Measurements from ENCODE around the gene TXN.

DNA sequence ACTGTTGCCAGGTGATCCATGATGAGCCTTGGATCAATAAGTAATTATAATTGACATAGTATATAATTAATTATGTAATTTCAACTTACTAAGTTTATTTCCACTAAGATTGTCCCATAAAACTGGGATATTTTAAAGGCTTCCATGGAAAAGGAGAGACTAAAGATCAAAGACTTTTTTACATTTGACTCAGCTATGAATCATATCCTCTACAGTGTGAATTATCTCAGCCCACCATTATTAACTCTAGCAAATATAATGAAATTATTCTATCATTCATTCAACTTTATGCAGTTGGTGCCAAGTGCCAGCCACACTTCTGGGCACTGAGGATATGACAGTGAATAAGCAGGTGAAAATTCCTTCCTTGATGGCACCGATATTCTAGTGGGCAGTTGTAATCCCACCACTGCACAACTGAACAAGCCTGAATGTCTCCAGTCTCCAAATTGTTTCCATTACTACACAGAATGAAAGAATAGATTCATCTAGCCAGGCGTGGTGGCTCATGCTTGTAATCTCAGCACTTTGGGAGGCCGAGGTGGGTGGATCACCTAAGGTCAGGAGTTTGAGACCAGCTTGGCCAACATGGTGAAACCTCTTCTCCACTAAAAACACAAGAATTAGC, 21.9 kb upstream of the TXN start:
- TF ChIP-seq, protein P1, sequence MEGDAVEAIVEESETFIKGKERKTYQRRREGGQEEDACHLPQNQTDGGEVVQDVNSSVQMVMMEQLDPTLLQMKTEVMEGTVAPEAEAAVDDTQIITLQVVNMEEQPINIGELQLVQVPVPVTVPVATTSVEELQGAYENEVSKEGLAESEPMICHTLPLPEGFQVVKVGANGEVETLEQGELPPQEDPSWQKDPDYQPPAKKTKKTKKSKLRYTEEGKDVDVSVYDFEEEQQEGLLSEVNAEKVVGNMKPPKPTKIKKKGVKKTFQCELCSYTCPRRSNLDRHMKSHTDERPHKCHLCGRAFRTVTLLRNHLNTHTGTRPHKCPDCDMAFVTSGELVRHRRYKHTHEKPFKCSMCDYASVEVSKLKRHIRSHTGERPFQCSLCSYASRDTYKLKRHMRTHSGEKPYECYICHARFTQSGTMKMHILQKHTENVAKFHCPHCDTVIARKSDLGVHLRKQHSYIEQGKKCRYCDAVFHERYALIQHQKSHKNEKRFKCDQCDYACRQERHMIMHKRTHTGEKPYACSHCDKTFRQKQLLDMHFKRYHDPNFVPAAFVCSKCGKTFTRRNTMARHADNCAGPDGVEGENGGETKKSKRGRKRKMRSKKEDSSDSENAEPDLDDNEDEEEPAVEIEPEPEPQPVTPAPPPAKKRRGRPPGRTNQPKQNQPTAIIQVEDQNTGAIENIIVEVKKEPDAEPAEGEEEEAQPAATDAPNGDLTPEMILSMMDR (IDR thresholded peaks at IDR 0.05): no peak
- no peak for TF ChIP-seq POLR2A (IDR thresholded peaks at IDR 0.05)
